IMR-90 (cell line): ENCODE measurements around the gene ADD2. TPM values are rescaled to one million over a fixed set of nuclear protein-coding genes. Genes with fewer than 3 reads are reported as not detected.
A peak's percentile ranks its signal among the peaks of the same experiment; 100 is the strongest.

Experiments
- ATAC-seq: fragments of 200-7000 bp; cut with Tn5 transposase; 2 replicates; pipeline ENCODE4 v1.9.1; 2020; ENCODE audit warnings: low read depth, mild to moderate bottlenecking, moderate library complexity
- BruUV-seq: library from RNA; stranded (reverse); fragments of 400-500 nt; replicated peaks from 2 replicates; lab custom pipeline; 2021; lab: Mats Ljungman, UMichigan
- CTCF ChIA-PET: fragments of 300-600 bp; formaldehyde crosslinking; extraction: SDS; loops from one replicate; lab custom pipeline; 2021; ENCODE audit warnings: antibody characterized with exemption; lab: Yijun Ruan, JAX
- POLR2A ChIA-PET: fragments of 300-600 bp; sonication (Branson Sonifier 250); formaldehyde crosslinking; loops from one replicate; lab custom pipeline; 2022; ENCODE audit warnings: antibody characterized with exemption; ENCODE audit not compliant: unreplicated experiment; lab: Charles Lee
- DNase-seq: peaks from one replicate; pipeline ENCODE4 v3.0.0; 2013
- H2AFZ ChIP-seq: replicated peaks from 2 replicates; pipeline ENCODE3; 2013; ENCODE audit warnings: low read length, mild to moderate bottlenecking; ENCODE audit not compliant: poor library complexity
- H2AK5ac ChIP-seq: 2 replicates; pipeline ENCODE4 v1.6.1; 2013; ENCODE audit warnings: low read depth, low read length, inconsistent platforms
- H2AK9ac ChIP-seq: replicated peaks from 2 replicates; pipeline ENCODE3; 2013; ENCODE audit warnings: mild to moderate bottlenecking, low read depth, low read length, moderate library complexity; ENCODE audit not compliant: poor library complexity
- H2BK120ac ChIP-seq: 2 replicates; pipeline ENCODE4 v1.6.1; 2013; ENCODE audit warnings: low read depth, low read length, inconsistent platforms
- H2BK15ac ChIP-seq: 3 replicates; pipeline ENCODE4 v1.6.1; 2013; ENCODE audit warnings: low read depth, low read length, inconsistent platforms
- H2BK20ac ChIP-seq: 2 replicates; pipeline ENCODE4 v1.6.1; 2013; ENCODE audit warnings: low read depth, mild to moderate bottlenecking, inconsistent platforms, low read length, moderate library complexity
- H2BK5ac ChIP-seq: 2 replicates; pipeline ENCODE4 v1.6.1; 2013; ENCODE audit warnings: mild to moderate bottlenecking, low read depth, low read length, inconsistent platforms; ENCODE audit not compliant: poor library complexity, severe bottlenecking
- H3K14ac ChIP-seq: replicated peaks from 2 replicates; pipeline ENCODE4 v1.6.1; 2013; ENCODE audit warnings: low read depth, low read length, inconsistent platforms
- H3K18ac ChIP-seq: 2 replicates; pipeline ENCODE4 v1.6.1; 2013; ENCODE audit warnings: low read depth, low read length, control low read depth
- H3K23ac ChIP-seq: 2 replicates; pipeline ENCODE4 v1.6.1; 2013; ENCODE audit warnings: low read depth, low read length, inconsistent platforms
- H3K27ac ChIP-seq: 2 replicates; pipeline ENCODE4 v1.5.1; 2013; ENCODE audit warnings: mild to moderate bottlenecking, control low read depth, low read length; ENCODE audit not compliant: insufficient read depth
- H3K27me3 ChIP-seq: 2 replicates; pipeline ENCODE4 v1.6.1; 2013; ENCODE audit warnings: low read length; ENCODE audit not compliant: control insufficient read depth, insufficient read depth
- H3K36me3 ChIP-seq: 2 replicates; pipeline ENCODE4 v1.6.1; 2013; ENCODE audit warnings: low read length, mixed read lengths; ENCODE audit not compliant: control insufficient read depth, insufficient read depth
- H3K4ac ChIP-seq: 2 replicates; pipeline ENCODE4 v1.6.1; 2013; ENCODE audit warnings: low read depth, low read length, inconsistent platforms
- H3K4me1 ChIP-seq: 2 replicates; pipeline ENCODE4 v1.6.1; 2013; ENCODE audit warnings: low read length, mixed read lengths; ENCODE audit not compliant: control insufficient read depth, insufficient read depth
- H3K4me2 ChIP-seq: 2 replicates; pipeline ENCODE4 v1.6.1; 2013; ENCODE audit warnings: low read depth, mild to moderate bottlenecking, control low read depth, low read length, moderate library complexity
- H3K4me3 ChIP-seq: 2 replicates; pipeline ENCODE4 v1.5.1; 2013; ENCODE audit warnings: low read depth, mild to moderate bottlenecking, control low read depth, low read length, moderate library complexity; ENCODE audit not compliant: insufficient read depth
- H3K56ac ChIP-seq: 2 replicates; pipeline ENCODE4 v1.6.1; 2013; ENCODE audit warnings: low read length, inconsistent platforms; ENCODE audit not compliant: insufficient read depth; ENCODE audit errors: extremely low read depth
- H3K79me1 ChIP-seq, 2 experiments: 2 replicates each; pipeline ENCODE4 v1.6.1; 2013; ENCODE audit warnings: low read length in 2 of 2, inconsistent platforms in 1 of 2, low read depth in 1 of 2
- H3K9ac ChIP-seq: 2 replicates; pipeline ENCODE4 v1.6.1; 2013; ENCODE audit warnings: low read depth, low read length, control low read depth
- H3K9me1 ChIP-seq: 2 replicates; pipeline ENCODE4 v1.6.1; 2013; ENCODE audit warnings: low read length, inconsistent platforms; ENCODE audit not compliant: insufficient read depth
- H3K9me3 ChIP-seq: 2 replicates; pipeline ENCODE4 v1.6.1; 2013; ENCODE audit warnings: low read length; ENCODE audit not compliant: control insufficient read depth, insufficient read depth
- H4K20me1 ChIP-seq: 2 replicates; pipeline ENCODE4 v1.6.1; 2013; ENCODE audit warnings: low read length, inconsistent platforms; ENCODE audit not compliant: insufficient read depth
- H4K5ac ChIP-seq: 2 replicates; pipeline ENCODE4 v1.6.1; 2013; ENCODE audit warnings: mild to moderate bottlenecking, low read depth, low read length, control low read depth
- H4K8ac ChIP-seq, 2 experiments: 2 replicates each; pipeline ENCODE4 v1.6.1; 2013; ENCODE audit warnings: low read depth in 2 of 2, low read length in 2 of 2, control low read depth in 1 of 2, inconsistent platforms in 1 of 2
- H4K91ac ChIP-seq: 2 replicates; pipeline ENCODE4 v1.6.1; 2013; ENCODE audit warnings: low read depth, low read length, inconsistent platforms; ENCODE audit not compliant: insufficient read depth
- FOS ChIP-seq: fragments of 150-350 bp; IDR thresholded peaks from 2 replicates; pipeline ENCODE4 v1.6.1; 2016; ENCODE audit warnings: low read depth, low read length
- MAFK ChIP-seq: IDR thresholded peaks from 2 replicates; pipeline ENCODE4 v1.6.1; 2012; ENCODE audit warnings: low read depth, low read length, improper control_type of control experiment
- WGBS, 2 experiments: methylation state at CpG; one replicate each; pipeline versions ENCODE4 v1.1.5 to v1.1.7; 2013; ENCODE audit warnings: missing lambda C conversion rate in 2 of 2; ENCODE audit not compliant: insufficient read length in 1 of 2; ENCODE audit errors: extremely low coverage in 2 of 2; 5-methylcytosine and 5-hydroxymethylcytosine counted together
- dilution Hi-C: fragments of 300-500 bp; cut with HindIII; formaldehyde crosslinking; loops from one replicate; pipeline ENCODE4 v1.14.3; 2018; ENCODE audit warnings: low sequenced_read_pairs; ENCODE audit not compliant: unreplicated experiment
- in situ Hi-C: fragments of 300-500 bp; cut with MboI; formaldehyde crosslinking; loops from 3 replicates; pipeline ENCODE4 v1.14.3; 2019; ENCODE audit warnings: low sequenced_read_pairs, inconsistent platforms, mixed read lengths
- intact Hi-C: fragments of 100-400 bp; cut with micrococcal nuclease; formaldehyde crosslinking; loops from 2 replicates; pipeline ENCODE4 v1.10.0; 2022
- polyA plus RNA-seq, 3 experiments: library from polyadenylated mRNA; depleted of rRNA; stranded (reverse); fragments of >200 nt; gene quantifications; 2 replicates each; pipeline ENCODE4 v1.2.3, GENCODE V29; 2012; ENCODE audit warnings: low replicate concordance in 1 of 3
- total RNA-seq: library from RNA; depleted of rRNA; stranded (reverse); fragments of >200 nt; gene quantifications from 2 replicates; pipeline ENCODE4 v1.2.3, GENCODE V29; 2012

ADD2 gene
- total and polyA plus RNA-seq, 2 of the 4 experiments (the other 2 are of a cell fraction): not detected

- H3K36me3 ChIP-seq: no peaks in the 10 kb centered on the region
- H2BK20ac ChIP-seq: no peak overlapping the region
- H3K27ac ChIP-seq: no peak overlapping the region
- in situ Hi-C loops: no loop called here
- H2AK5ac ChIP-seq: no peak overlapping the region
- no peak overlapping the region for H2AK9ac ChIP-seq
- no peak overlapping the region for H3K9ac ChIP-seq
- H2AFZ ChIP-seq: no peak overlapping the region
- DNase-seq: no peak
- BruUV-seq: no TSS peak
- no peak overlapping the region for H3K4me2 ChIP-seq
- peaks cover 8% of the 10 kb centered on the region for H3K27me3 ChIP-seq
- H2BK15ac ChIP-seq: no peak overlapping the region
- H3K9me3 ChIP-seq: no peaks in the 10 kb centered on the region
- no peak overlapping the region for H3K4me3 ChIP-seq
- H2BK5ac ChIP-seq: no peak overlapping the region
- H3K9me1 ChIP-seq: no peaks in the 10 kb centered on the region
- no peaks in the 10 kb centered on the region for H3K79me1 ChIP-seq
- no peak overlapping the region for H2BK120ac ChIP-seq
- WGBS, 2 experiments: no CpG with 5 or more reads among the region's 8 CpGs
- intact Hi-C loops: no loop called here
- H4K91ac ChIP-seq: no peak overlapping the region
- no peak overlapping the region for H3K23ac ChIP-seq
- POLR2A ChIA-PET: no interaction called here
- no peak overlapping the region for H4K5ac ChIP-seq
- H3K14ac ChIP-seq: no peak overlapping the region
- H3K4me1 ChIP-seq: no peaks in the 10 kb centered on the region
- no peak overlapping the region for H3K18ac ChIP-seq
- no peak overlapping the region for H4K8ac ChIP-seq
- H3K4ac ChIP-seq: no peak overlapping the region
- dilution Hi-C loops: no loop called here
- TF ChIP-seq MAFK (peak; percentile 65), FOS (no peak)
- H4K20me1 ChIP-seq: no peaks in the 10 kb centered on the region
- no peak overlapping the region for H3K56ac ChIP-seq
- CTCF ChIA-PET: no interaction called here
- ATAC-seq: no peak
Observed at GRCh38 chr2:70691497-70692140, 76.4 kb downstream of the ADD2 start.
